ENCODE results near the gene OR5K3.
"Not testable (repeated sequence)": the region's sequence is repeated elsewhere in the genome, so short reads cannot be mapped to it uniquely, and the experiment has no call there.

OR5K3 gene

DNA sequence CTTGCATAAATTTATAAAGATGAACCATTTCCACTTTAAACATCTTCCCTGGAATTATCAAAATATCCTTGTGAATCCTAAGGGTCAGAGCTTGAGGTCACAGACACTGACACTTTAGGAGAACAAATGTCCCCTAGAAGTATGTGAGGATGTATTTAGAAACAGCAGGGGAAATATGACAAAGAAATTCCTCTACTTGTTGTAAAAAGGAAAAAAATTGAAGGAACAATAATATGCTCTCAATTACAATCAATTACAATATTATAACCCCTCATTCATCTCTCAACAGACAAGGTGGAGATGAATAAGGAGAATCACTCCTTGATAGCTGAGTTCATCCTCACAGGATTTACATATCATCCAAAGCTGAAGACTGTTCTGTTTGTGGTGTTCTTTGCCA, at the start of gene OR5K3:
OR5K3 (plus strand) TSS at position 301 of the 400 bp plus-strand sequence; CDS start at position 301, 0 bp downstream.
- no peak for DNase-seq (ENCODE audit: low read depth in 2 of 2)

DNA sequence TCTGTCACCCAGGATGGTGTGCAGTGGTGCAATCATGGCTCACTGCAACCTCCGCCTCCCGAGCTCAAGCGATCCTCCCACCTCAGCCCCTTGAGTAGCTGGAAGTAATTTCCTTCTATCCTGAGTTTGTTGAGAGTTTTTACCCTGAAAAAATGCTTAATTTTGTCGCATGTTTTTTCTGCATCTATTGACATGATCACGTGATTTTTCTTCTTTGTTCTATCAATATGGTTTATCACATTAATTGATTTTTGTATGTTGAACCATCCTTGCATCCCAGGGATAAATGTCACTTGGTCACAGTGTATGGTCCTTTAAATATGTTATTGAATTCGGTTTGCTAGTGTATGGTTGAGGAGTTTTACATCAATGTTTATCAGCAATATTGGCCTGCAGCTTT, 48.7 kb upstream of the OR5K3 start:
- no peak for DNase-seq (ENCODE audit: low read depth in 2 of 2)

- no peak for DNase-seq (ENCODE audit: low read depth in 2 of 2)
Measured at GRCh38 chr3:98343647-98344507, 46.6 kb upstream of the OR5K3 start.

DNA sequence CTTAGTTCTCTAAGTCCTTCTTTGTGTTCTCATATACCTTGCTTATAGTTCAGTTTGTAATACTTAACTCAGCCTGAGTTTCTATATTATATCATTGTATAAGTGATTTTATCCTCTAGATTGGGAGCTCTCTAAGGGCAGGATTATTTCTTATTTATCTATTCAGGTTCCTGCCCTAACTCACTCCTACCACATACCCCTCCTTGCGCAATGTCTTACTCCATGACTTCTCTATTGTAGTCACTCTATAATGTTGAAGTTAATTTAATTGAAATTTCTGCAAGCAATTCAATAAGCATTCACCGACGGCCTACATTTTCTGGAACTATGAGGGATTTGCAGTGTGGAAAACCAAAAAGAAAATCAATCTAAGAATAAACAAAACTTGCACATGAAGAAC, 40.4 kb upstream of the OR5K3 start:
- DNase-seq (ENCODE audit: low read depth in 2 of 2), result no peak

GRCh38 chr3:98353554-98353953, 36.9 kb upstream of the OR5K3 start, which contains the start of gene OR5K4:
Gene OR5K4 (plus strand): TSS chr3:98353854. CDS start chr3:98353854, 0 bp downstream.
- DNase-seq (ENCODE audit: low read depth in 2 of 2), result no peak

DNA sequence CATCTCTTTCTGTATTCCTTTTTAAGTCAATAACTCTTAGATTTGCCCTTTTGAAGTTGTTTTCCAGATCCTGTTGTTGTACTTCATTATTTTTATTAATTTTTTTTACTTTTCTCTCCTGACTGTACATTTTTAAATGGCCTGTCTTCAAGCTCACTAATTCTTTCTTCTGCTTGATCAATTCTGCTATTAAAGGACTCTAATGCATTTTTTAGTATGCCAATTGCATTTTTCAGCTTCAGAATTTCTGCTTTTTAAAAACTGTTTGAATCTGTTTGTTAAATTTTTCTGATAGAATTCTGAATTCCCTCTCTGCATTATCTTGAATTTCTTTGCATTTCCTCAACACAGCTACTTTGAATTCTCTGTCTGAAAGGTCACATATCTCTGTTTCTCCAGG, 31.2 kb upstream of the OR5K3 start:
- DNase-seq (ENCODE audit: low read depth in 2 of 2), result no peak

GRCh38 chr3:98359993-98360675, 30.3 kb upstream of the OR5K3 start:
- no peak for DNase-seq (ENCODE audit: low read depth in 2 of 2)

GRCh38 chr3:98360681-98361080, 29.8 kb upstream of the OR5K3 start:
- no peak for DNase-seq (ENCODE audit: low read depth in 2 of 2)

- no peak for DNase-seq (ENCODE audit: low read depth in 2 of 2)
Measured at GRCh38 chr3:98361289-98361688, 29.2 kb upstream of the OR5K3 start.

GRCh38 chr3:98367464-98368246, 22.8 kb upstream of the OR5K3 start:
- no peak for DNase-seq (ENCODE audit: low read depth in 2 of 2)

GRCh38 chr3:98371186-98371585, 19.3 kb upstream of the OR5K3 start:
- DNase-seq (ENCODE audit: low read depth in 2 of 2), result no peak

DNA sequence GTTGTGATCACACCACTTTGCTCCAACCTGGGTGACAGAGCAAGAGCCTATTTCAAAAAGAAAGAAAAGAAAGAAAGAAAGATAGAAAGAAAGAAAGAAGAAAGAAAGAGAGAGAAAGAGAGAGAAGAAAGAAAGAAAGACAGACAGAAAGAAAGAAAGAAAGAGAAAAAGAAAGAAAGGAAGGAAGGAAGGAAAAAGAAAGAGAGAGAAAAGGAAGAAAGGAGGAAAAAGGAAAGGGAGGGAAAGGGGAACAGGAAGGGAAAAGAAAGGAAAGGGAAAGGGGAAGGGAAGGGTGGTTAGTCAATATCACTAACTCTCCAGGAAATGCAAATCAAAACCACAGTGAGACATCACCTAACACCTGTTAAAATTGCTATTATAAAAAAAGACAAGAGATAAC, 18.6 kb upstream of the OR5K3 start:
- DNase-seq (ENCODE audit: low read depth in 2 of 2), result no peak

- DNase-seq (ENCODE audit: low read depth in 2 of 2), result no peak
Measured at GRCh38 chr3:98372445-98372844, 18.0 kb upstream of the OR5K3 start.

GRCh38 chr3:98376631-98377030, 13.8 kb upstream of the OR5K3 start:
- DNase-seq (ENCODE audit: low read depth in 2 of 2), result no peak

DNA sequence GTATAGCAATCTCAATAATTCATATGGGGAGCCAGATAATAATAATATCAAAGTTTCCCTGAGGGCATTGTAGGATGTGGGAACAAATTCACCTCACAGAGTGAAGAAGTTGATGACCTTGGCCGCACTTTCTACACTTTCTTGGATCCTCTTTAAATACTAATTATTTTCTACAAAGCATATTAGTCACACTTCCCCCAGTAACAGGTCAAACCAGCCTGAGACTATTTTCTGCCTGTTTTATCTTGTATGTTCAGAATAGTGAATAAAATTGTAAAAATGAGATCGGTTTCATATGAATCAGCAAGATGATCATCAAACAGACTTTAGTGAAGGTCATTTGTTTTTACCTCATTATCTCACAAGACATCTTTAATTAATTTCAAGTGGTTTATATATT, 2.3 kb upstream of the OR5K3 start:
- DNase-seq (ENCODE audit: low read depth in 2 of 2), result no peak

- DNase-seq (ENCODE audit: low read depth in 2 of 2), result no peak
Measured at GRCh38 chr3:98395101-98395500, 4.6 kb downstream of the OR5K3 start.

DNA sequence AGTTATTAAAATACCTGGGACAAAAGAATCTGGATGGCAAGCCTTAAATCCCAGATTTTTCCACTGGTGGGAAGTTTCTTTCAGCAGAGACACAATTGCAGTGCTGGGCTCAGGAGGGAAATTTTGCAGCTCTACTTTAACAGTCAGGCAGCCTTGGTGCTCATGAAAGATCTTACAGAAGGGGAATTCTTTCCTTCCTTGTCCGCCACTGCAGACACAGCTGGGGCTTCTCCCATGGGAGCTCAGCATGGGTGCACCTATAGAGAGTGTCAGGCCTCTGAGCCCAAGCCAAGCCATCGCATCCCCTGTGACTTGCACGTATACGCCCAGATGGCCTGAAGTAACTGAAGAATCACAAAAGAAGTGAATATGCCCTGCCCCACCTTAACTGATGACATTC, 6.0 kb downstream of the OR5K3 start:
- DNase-seq (ENCODE audit: low read depth in 2 of 2), result not testable (repeated sequence)

DNA sequence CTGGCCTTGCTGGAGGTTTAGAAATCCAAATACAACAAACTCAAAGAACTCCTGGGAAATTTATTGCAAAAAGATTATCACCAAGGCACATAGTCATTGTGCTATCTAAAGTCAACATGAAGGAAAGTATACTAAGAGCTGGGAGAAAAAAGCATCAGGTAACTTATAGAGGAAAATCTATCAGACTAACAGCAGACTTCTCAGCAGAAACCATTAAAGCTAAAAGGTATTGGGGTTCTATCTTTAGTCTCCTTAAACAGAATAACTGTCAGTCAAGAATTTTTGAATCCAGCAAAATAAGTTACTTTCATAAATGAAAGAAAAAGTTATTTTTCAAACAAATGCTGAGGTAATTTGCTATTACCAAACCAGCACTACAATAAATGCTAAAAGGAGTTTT, 8.0 kb downstream of the OR5K3 start:
- DNase-seq (ENCODE audit: low read depth in 2 of 2), result no peak

DNA sequence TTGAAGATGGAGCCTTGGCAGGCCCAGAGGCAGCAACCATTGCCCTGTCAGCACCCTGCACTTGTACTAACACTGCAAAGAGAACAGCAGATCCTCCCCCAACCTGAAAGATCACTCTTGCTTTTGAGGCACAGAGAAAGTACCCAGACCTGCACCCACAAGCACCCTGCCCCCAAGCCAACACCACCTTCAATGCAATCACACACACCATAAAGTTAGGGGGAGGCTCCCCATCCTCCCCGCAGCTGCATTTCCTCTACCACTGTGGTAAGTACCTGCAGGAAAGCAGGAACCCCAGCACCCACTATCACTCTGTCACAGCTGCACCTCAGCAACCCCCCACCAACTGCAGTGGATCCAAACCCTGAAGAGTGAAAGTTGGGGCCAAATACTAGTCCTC, 12.0 kb downstream of the OR5K3 start:
- no peak for DNase-seq (ENCODE audit: low read depth in 2 of 2)

DNA sequence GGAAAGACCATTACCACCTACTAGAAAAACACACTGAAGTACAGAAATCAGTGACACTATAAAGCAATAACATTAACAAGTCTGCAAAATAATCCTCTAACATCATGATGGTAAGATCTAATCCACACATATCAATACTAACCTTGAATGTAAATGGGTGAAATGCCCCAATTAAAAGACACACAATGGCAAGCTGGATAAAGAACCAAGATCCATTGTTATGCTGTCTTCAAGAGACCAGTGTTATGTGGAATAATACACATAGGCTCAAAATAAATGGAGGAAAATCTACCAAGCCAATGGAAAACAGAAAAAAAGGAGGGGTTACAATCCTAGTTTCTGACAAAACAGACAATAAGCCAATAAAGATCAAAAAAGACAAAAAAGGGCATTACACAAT, 13.5 kb downstream of the OR5K3 start:
- DNase-seq (ENCODE audit: low read depth in 2 of 2), result no peak

DNA sequence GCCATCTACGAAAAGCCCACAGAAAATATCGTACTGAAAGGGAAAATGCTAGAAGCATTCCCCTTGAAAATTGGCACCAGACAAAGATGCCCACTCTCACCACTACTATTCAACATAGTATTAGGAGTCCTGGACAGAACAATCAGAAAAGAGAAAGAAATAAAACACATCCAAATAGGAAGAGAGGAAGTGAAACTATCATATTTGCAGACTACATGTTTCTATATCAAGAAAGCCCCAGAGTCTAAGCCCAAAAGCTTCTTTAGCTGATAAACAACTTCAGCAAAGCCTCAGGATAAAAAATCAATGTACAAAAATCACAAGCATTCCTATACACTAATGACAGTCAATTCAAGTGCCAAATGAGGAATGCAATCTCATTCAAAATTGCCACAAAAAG, 15.6 kb downstream of the OR5K3 start:
- no peak for DNase-seq (ENCODE audit: low read depth in 2 of 2)

- DNase-seq (ENCODE audit: low read depth in 2 of 2), result no peak
Measured at GRCh38 chr3:98432575-98432974, 42.1 kb downstream of the OR5K3 start.

Data from stimulated activated CD8-positive, alpha-beta memory T cell treated with anti-CD3 and anti-CD28 coated beads, Interleukin-15, amount 100 ng/mL, for 4 hours (primary cell).